DMS53 treated with DMSO at 0.1 percent for 48 hours (cell line): ENCODE data around the gene DUSP1.
"Not testable (repeated sequence)": the region's sequence is repeated elsewhere in the genome, so short reads cannot be mapped to it uniquely, and the experiment has no call there.

Experiments used
- DNase-seq: peaks from one replicate; lab custom pipeline; 2025; ENCODE audit not compliant: unreplicated experiment; lab: John Stamatoyannopoulos, UW

DUSP1 gene

GRCh38 chr5:172798422-172799215 lies 27.6 kb upstream of the DUSP1 start:
- no peak for DNase-seq

- DNase-seq, result no peak
Observed at GRCh38 chr5:172797771-172798191, 26.8 kb upstream of the DUSP1 start.

GRCh38 chr5:172796306-172796705 lies 25.3 kb upstream of the DUSP1 start:
- no peak for DNase-seq

DNA sequence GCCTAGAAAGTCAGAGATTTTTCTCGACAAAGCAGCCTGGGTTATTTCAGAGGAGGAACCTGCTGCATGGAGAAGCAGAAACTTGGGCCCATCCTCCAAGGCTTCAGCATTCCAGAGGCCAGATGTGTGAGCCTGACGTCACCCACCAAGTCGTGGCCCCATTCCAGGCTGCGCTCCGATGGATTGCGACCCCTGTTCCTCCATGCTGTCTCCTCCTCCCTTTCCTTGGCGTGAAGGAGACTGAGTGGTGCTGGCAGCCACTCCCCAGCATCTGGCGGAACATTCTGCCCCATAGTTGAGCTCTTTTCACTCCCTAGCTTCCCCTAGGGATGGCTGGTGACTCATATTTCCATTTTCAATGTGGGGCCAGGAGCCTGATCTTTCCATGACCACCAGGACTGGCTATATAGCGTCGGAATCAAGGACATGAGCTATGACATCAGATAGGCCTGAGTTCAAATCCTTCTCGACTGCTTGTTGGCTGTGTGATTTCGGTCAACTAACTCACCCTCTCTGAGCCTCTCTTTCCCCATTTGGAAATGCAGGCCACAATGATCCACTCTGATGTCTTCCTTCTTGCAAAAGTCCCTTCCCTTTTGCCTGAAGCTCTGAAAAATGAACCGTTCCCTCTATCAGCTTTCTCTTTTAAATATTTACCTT lies 24.5 kb upstream of the DUSP1 start:
- no peak for DNase-seq

DNA sequence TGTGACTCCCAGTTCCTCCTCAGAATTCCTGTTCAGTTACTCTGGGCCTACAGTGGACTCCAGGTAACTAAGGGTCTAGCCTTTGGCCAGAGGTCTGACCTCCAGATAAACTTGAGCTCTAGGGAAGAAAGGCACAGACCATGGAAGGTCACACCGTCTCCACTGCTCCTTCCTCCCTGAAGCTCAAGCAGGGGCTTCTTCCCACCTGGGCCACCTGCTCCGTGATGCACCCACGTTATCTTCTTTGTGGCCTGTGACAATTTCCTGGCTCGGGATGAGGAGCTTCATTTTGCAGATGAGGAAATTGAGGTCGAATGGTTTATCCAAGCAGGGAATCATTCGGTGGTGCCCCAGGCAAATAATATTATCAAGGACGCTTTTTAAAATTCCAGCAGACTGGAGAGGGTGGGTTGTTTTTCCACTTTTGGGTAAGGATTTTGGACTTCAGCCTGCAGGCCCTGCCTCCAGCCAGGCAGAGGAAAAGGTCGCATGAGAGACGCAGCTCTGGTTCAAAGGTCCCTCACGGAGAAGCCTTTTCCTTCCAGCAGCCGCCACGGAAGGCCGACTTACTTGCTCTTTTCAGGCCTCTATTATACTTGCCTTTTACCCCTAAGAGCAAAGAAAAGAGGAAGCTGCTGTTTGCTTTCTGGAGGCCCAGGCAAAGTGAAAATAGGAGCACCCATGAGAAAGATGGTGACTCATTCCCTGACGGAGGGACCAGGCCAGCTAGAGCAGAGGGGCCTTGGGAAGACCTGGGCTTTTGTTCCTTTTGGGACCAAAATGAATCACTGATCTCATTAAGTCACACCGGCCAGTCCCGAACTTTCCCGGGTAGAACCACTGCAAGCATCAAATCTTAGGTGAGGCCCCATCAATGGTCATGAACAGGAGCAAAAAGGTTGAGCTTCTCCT lies 22.8 kb upstream of the DUSP1 start:
- DNase-seq, result no peak

DNA sequence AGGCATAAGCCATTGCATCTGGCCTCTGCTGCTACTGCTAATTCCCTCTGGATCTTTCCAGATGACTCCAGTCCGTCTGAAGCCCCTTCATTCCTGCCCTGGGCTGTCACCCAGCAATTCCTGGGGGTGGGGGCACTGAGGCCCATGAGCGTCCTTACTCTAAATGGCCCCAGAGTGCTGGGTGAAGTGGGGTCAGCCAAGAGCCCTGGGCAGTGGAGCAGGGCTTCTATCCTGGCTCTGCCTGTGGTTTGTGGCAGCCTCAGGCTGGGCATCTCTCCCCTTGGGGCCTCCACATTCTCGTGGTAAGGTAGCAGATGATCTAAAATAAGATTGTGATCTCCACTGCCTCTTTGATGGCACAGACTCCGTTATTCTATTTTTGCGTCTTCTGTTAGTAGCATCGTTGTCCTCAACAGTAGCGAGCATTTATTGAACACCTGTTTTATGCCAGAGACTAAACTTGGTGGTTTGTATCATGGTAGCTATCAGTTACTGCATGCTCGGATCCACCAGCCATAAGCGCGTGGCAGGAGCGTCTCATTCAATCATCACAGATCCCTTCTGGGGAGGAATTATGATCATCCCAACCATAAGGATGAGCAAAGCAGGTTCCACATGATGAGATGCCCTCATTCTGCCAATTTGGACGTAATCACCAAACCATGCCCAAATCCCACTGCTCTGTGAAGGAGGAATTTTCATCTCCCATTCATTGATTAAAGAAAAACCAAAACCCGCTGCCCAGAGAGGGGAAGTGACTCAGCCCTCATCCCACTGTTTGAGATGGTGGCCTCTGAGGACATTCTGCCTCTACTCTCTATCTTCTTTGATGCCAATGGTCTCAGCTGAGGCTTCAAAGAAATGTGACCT lies 21.9 kb upstream of the DUSP1 start:
- no peak for DNase-seq

DNA sequence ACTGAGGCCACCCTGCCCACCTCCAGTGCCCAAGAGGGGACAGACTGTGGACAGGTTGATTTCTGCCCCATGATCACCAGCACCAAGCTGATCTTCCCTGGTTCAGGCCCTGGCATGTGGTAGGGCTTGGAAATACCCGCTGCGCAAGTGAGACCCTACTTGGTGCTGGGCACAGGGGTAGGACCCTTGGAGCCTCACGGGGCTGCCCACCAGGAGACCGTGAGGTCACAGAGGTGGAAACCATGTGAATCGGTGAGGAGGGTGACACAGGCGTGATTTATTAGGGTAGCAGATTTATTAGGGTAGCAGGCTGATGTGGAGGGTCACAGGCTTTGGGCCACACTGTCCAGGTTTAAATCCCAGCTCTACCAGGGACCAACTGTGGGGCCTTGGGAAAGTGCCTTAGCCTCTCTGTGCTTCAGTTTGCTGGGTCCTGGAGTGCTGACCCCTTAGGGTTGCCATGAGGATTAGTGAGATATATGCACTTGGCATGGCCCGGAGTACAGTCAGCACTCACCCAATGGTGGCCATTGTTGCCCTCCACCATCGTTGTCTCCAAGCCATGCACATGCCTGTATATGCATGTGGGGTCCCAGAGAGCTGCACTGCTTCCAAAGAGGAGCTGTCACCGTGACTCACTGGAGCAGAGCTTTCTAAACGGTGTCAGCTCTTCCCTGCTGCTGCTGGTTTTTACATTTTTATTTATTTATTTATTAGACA lies 20.9 kb upstream of the DUSP1 start:
- DNase-seq, result no peak

DNA sequence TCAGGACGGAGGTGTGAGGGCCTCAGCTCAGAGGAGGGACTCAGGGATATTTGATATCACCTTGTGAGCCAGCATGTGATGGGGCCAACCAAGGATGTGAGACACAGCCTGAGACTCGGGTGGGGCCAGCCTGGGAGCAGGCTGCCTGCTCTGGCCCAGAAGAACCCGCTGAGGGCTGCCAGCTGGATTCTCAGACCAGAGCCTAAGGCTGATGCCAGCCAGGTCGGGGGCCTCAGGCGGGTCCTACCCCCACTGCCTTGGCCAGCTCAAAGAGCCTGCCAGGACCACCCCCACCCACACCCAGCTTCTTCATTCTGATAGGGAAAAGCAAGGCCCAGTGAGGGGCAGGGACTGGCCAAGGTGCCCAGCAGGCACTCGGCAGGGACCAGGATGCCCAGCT lies 20.3 kb upstream of the DUSP1 start:
- DNase-seq, result no peak

DNA sequence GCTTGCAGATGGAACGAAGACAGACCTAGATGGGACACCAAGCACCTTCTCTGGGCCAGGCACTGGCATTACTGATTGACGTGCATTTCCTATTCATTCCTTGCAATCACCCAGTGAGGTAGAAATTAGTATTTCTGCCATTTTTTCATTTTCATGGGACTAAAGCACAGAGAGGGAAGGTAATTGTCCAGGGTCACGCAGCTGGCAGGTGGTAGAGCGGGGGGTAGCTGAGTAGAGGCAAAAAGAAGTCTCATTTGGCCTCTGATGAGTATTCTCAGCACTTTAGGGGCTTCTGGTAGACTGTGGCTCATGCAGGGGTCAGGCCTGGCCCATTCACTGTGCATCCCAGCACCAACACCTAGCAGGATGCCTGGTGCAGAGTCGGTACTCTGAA lies 19.5 kb upstream of the DUSP1 start:
- DNase-seq, result no peak

GRCh38 chr5:172789687-172790495 lies 18.9 kb upstream of the DUSP1 start:
- DNase-seq, result no peak

GRCh38 chr5:172788771-172789686 lies 18.0 kb upstream of the DUSP1 start:
- no peak for DNase-seq

GRCh38 chr5:172787538-172787937 lies 16.5 kb upstream of the DUSP1 start:
- DNase-seq, result not testable (repeated sequence)

DNA sequence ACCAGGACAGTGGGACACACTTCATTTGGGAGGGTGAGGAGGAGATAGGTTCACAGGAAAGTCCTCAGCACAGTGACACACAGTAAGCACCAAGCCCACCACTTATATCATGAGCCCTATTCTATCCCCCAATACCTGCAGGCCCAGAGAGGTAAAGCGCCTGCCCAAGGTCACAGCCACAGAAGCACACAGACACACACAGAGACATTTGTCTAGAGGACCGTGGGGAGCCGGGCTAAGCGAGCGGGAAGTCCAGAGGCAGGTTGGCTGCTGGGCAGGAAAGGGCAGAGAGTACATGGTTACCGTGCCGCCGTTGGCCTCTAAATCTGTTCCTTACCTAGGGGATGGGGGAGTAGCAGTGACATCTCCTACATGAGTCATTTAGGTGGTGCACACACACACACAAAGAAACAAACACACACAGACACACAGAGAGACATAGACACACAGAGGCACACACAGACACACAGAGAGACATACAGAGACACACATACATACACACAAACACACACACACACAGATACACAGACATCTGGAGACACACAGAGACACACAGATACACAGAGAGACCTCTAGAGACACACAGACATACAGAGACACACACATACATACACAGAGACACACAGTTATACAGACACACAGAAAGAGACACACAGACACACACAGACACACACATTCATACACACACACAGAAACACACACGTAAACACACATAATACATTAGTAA lies 15.9 kb upstream of the DUSP1 start:
- DNase-seq, result no peak

DNA sequence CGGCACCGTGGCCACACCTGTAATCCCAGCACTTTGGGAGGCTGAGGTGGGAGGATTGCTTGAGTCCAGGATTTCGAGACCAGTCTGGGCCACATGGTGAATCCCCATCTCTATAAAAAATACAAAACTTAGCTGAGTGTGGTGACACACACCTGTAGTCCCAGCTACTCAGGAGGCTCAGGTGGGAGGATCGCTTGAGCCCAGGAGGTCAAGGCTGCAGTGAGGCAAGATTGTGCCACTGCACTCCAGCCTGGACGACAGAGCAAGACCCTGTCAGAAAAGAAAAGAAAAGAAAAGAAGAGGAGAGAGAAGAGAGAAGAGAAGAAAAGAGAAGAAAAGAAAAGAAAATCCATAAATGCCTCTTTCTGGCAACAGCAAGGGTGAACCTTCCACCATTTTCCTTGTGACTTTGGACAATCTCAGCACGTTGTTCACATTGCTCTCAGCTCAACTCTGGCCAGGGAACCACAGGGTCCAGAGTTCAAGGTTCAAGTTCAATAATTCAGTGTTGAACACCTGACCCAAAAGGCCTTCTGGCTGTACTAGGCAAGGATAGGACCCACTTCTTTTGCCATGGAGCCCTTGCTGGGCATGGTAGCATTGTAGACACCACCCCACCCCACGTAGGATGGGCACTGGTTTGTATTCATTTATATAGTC lies 14.6 kb upstream of the DUSP1 start:
- no peak for DNase-seq

DNA sequence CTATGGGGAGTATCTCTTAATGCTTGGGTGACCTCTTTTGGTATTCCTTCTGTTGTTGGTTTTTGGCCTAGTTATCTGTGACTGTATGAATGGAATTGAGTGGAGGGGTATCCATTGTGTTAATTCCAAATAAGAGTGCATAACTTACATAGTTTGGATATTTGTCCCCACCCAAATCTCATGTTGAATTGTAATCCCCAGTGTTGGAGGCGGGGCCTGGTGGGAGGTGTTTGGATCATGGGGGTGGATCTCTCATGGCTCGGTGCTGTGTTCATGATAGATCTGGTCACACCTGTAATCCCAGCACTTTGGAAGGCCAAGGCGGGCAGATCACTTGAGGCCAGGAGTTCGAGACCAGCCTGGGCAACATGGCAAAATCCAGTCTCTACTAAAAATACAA lies 13.2 kb upstream of the DUSP1 start:
- DNase-seq, result not testable (repeated sequence)

DNA sequence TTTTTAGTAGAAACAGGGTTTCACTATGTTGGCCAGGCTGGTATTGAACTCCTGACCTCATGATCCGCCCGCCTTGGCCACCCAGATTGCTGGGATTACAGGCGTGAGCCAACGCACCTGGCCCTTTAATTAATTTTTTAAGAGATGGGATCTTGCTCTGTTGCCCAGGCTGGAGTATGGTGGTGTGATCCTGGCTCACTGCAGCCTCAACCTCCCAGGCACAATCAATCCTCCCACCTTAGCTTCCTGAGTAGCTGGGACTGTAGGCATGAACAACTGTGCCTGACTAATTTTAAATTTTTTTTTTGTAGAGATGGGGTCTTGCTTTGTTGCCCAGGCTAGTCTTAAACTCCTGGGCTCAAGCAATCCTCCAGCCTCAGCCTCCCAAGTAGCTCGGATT lies 12.3 kb upstream of the DUSP1 start:
- DNase-seq, result not testable (repeated sequence)
